Right ventricle myocardium inferior (tissue), 1 donor: ENCODE results near the gene E2F2. TPM values are rescaled to one million over a fixed set of nuclear protein-coding genes. Genes with fewer than 3 reads are reported as not detected.

Experiments used
- ATAC-seq: fragments of 200-7000 bp; cut with Tn5 transposase; one replicate; pipeline ENCODE4 v1.9.1; 2020; ENCODE audit warnings: mild to moderate bottlenecking, moderate library complexity
- DNase-seq: peaks from one replicate; pipeline ENCODE4 v3.0.0; 2021; ENCODE audit errors: missing footprints
- intact Hi-C: fragments of 100-400 bp; cut with DNase I; formaldehyde crosslinking; loops from one replicate; pipeline ENCODE4 v1.11.0; 2022
- total RNA-seq: library from RNA; stranded (reverse); fragmentation: NEBNext Ultra II Directional; extraction: Animal tissue kit (Norgen Biotek cat#: 25700); gene quantifications from one replicate; pipeline ENCODE4 v1.2.1, GENCODE V29; 2021
- donor health status: DM: no; HTN: yes; CAD: no; lungs with severe emphysema.

Gene E2F2
- total RNA-seq, 1 donor from 2014 or later: 0.76 TPM

DNA sequence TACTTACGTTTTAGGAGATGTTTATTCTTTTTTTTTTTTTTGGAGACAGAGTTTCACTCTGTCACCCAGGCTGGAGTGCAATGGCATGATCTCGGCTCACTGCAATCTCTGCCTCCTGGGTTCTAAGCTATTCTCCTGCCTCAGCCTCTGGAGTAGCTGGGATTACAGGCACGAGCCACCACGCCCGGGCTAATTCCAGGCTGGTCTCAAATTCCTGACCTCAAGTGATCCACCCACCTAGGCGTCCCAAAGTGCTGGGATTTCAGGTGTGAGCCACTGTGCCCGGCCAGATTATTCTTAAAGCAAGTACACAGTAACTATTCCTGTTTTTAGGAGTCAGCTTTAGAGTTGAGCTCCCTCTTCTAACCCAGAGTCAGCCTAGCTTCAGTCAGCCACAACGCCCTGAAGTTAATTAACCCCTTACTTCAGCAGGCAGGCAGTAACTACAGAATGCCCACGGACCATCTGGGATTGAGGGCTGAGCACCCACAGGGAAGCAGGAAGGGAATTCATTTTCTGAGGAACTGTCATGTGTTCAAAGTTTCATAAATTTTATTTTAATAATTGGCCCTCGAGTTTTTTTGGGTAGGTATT lies 33.6 kb upstream of the E2F2 start:
- intact Hi-C loops: no loop called here
- ATAC-seq: no peak
- no peak for DNase-seq

- DNase-seq: no peak
- intact Hi-C loops: no loop called here
Observed at GRCh38 chr1:23563755-23564374, 32.8 kb upstream of the E2F2 start.

GRCh38 chr1:23563003-23563402 lies 32.0 kb upstream of the E2F2 start:
- intact Hi-C loops: no loop called here
- ATAC-seq: no peak
- DNase-seq: no peak

More at GRCh38 chr1:23563755-23564374, 32.8 kb upstream of the E2F2 start:
- no peak for ATAC-seq

- ATAC-seq: peak; percentile 88
- intact Hi-C loops: no loop called here
Observed at GRCh38 chr1:23562137-23562876, 31.3 kb upstream of the E2F2 start.

DNA sequence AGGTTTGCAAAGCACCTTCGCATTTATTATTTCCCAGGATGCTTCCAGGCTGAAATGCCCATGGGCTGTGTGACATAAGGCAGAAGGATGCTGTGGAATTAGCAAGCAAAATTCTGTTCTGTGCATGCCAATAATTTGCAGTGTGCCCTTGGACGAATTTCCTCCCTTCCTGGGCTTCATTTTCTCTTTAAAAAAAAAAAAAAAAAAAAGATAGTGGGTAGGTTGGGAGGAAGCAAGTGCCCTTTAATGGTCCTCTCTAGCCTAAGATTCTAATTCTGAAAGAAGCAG lies 30.7 kb upstream of the E2F2 start:
- intact Hi-C loops: no loop called here
- ATAC-seq (no peak), DNase-seq (no peak)

More at GRCh38 chr1:23562137-23562876, 31.3 kb upstream of the E2F2 start:
- DNase-seq: peak; percentile 97

DNA sequence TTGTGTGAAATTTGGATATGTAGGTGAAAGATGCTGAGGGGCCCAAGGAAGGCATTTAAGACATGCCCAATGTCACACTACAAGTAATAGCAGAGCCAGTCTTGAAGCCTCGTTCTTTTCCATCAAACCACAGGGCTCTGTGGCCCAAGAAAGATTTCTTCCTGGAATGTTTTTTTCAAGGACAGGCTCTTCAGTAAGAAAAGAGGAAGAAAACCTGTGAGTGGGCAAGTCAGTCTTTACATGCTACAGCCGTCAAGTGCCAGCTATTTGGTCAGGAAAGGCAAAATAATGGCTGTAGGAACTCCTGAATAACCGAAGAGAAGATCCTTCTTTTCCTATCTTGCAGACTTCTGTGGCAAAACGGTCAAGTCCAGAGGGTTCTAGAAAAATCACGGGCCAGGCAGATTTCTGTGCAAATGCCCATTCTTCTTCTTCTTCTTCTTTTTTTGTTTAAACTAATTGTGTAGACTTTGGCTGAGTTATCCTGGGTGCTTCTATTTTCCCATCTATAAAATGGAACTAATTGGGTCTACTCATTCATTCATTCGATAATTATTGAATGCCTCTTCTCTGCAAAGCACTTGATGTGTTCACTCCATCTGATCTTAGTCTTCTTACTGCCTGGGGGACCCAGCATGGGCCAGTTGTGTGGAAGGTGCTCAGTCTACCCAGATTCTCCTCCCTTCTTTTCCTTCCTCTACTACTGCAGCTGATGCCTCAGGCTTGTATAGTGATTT lies 30.2 kb upstream of the E2F2 start:
- intact Hi-C loops: no loop called here
- no peak for DNase-seq
- no peak for ATAC-seq

DNA sequence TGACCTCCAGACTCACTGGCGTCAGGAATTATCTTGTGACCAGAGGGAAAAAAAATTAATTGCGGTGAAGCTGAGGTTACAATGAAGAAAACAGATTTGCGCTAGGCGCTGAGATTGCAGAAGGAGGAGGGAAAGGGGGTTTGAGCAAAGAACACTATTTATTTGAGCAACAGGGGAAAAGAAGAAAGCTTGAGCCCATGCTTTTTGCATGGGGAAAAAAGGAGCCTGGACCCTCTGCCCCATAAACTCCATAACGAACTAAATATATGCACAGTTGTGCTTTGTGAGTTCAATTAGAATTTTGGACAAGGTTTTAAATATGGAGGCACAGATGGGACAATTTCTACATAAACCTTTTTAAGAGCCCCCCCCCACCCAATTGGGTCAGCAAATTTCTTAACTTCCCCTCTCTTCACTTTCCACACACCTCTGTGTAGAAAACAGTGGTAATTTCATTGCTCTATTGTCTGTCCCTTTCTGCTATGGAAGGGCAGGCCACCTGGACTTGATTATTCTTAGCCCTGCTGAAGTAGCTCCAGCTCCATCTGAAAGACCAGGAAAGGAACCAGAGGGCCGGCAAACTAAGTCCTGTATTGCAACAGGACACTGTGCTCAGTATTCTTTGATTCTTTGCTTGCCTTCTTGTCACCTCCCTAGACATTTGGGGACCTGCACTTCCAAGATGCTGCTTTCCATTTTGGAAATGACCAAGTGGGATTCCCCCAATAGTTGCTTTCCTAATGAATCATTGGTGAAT lies 29.1 kb upstream of the E2F2 start:
- DNase-seq (no peak), ATAC-seq (no peak)
- intact Hi-C loops: loop anchor here (10.0 kb wide), 1 partner anchor 355 kb away; the partner anchor contains the start of gene CNR2

- ATAC-seq (peak; percentile 83), DNase-seq (peak; percentile 99)
- intact Hi-C loops: loop anchor here (10.0 kb wide), 1 partner anchor 355 kb away; the partner anchor contains the start of gene CNR2
Observed at GRCh38 chr1:23559136-23559984, 28.3 kb upstream of the E2F2 start, which contains the start of gene ID3. Gene ID3, minus strand, starts transcription at chr1:23559501. Its CDS starts 75 bp downstream, at chr1:23559426.

DNA sequence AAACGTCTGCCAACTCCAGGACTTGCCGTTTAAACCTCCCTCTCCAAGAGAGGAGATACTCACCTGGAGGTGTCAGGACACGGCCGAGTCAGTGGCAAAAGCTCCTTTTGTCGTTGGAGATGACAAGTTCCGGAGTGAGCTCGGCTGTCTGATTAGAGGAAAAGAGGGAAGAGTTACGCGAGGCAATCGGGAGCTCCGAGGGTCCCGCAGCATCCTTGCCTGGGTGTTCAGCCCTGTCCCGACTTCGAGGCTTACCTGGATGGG lies 27.8 kb upstream of the E2F2 start:
- no peak for DNase-seq
- intact Hi-C loops: loop anchor here (10.0 kb wide), 1 partner anchor 356 kb away; the partner anchor contains the start of gene CNR2
- no peak for ATAC-seq

GRCh38 chr1:23558140-23558871 lies 27.3 kb upstream of the E2F2 start:
- peak; percentile 6 for ATAC-seq
- intact Hi-C loops: loop anchor here (10.0 kb wide), 1 partner anchor 356 kb away; the partner anchor contains the start of gene CNR2

DNA sequence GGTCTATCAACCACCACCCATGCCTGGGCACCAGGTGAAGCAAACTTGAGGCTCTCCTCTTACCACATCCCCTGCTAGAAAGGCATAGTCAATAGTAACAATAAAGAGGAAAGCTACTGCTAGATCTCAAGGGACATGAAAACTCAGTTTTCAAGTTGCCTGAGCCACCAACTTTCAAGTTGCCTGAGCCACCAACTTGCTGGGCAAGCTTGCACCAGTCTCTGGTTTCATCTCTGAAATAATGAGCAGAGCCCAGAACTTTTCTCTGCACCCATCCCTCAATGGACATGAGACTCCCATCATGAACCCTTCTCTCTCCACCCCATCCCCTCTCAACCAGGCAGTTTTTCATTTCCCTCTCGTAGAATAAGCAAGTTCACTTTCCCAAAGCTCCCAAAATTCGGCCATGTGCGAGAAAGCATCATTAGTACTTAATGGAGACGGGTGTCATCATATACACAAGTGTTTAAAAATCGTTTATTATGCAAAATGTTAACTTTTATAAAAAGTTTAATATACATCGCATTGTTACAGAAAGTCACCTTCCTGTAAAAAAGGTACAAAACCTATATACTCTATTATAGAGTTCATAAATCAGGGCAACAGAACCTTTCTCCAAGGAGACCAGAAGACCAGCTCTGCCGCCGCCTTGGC lies 26.6 kb upstream of the E2F2 start:
- DNase-seq (no peak), ATAC-seq (no peak)
- intact Hi-C loops: loop anchor here (10.0 kb wide), 1 partner anchor 357 kb away; the partner anchor contains the start of gene CNR2

More at GRCh38 chr1:23558140-23558871, 27.3 kb upstream of the E2F2 start:
- DNase-seq: peak; percentile 76

DNA sequence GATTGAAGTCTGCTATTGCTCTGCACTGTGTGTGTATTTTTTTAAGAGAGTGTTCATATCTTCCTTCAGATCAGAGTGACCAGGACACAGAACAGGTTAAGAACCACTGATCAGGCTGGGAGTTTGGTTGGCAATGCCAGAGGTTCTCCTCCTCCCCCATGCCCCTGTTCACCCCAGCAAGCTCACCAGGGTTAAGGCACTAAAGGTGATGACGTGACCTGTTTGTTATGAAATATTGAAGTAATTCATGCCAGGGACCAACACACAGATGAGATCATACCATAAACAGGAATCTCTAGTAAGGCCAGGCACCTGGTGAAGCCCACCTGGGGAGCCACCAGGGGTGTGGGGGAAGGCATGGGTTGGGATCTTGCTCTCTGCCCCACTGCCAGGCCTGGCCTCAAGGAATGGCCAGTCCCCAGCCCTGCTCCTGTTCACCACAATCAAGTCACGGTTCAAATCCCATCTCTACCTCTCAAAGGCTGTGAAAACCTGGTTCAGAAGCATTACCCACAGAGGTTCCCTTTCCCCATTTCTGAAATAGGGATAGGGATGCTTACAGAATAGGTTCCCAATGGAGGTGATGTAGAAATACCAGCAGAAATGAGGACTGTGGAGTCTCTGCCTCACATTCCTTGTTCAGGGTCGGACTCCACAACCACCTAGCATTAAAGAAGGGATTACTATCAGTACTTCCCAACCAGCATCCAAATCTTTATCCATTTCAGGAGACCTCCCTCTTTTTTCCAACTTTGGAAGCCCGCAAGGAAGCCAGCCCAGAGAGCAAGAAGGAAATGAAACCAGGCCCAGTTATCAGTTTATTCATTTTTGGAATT lies 25.8 kb upstream of the E2F2 start:
- no peak for ATAC-seq
- intact Hi-C loops: loop anchor here (10.0 kb wide), 1 partner anchor 358 kb away; the partner anchor contains the start of gene CNR2

GRCh38 chr1:23555986-23556634 lies 25.1 kb upstream of the E2F2 start:
- ATAC-seq (no peak), DNase-seq (no peak)
- intact Hi-C loops: loop anchor here (2.0 to 10.0 kb wide), 2 partner anchors 23 to 359 kb away; partner anchors contain the start of gene CNR2

More for the DNA sequence above, 25.8 kb upstream of the E2F2 start:
- no peak for DNase-seq

DNA sequence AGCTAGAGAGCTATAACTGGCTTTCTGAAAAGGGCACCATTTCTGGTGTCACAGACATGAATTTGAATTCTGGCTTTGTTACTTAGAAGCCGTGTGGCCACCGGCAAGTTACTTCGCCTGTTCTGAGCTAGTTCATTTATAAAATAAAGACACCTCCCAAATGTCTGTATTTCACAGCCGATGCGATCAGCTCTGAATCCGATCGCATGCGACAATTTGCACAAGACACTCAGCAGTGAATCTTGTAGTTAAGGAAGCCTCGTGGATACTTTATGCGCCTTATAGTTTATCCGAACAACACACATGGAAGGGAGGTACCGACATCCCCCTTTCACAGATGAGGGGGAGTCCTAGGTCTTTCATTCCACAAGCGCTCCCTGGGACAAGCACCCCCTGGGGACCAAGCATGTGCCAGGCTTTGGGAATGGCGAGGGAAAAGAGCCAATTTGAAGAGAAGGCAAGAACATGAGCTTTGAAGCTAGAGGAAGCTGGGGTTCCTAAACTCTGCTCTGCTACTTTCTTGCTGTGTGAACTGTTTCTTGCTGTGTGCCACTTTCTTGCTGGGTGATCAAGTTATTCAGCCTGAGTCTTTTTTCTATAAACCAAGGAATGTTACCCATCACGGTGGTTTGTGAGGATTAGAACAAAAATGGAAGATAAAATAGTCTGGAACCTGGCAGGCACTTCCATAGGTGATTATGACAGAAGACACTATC lies 24.4 kb upstream of the E2F2 start:
- no peak for ATAC-seq
- intact Hi-C loops: loop anchor here (2.0 to 10.0 kb wide), 2 partner anchors 23 to 359 kb away; partner anchors contain the start of gene CNR2
- DNase-seq: no peak
